ENCODE results near the gene UACA. TPM values are rescaled to one million over a fixed set of nuclear protein-coding genes. Genes with fewer than 3 reads are reported as not detected.
A peak's percentile ranks its signal among the peaks of the same experiment; 100 is the strongest.
"Not testable (repeated sequence)": the region's sequence is repeated elsewhere in the genome, so short reads cannot be mapped to it uniquely, and the experiment has no call there.

The UACA gene
- polyA plus RNA-seq, 1 of the 3 experiments (the other 2 are of a cell fraction): 35.9 TPM

DNA sequence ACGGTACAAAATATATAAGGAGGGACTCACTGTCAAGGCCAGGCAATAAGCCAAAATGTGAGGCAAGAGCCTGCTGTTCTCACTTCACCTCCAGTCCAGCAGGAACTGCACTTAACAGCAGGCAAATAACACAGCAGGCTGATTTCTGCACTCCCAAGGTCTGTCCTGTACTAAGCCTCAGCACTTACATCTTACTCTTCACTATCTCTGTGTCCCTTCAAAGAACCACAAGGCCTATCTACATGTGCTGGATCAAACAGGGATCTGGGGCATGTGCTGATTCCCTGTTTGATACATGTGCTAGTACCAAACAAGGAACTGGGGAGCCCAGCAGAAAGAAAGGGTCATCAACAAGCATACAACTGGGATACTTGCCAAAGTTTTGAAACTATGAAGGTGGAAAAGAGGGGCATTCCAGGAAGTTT lies 22.2 kb downstream of the UACA start:
- no peak overlapping the region for H3K4me3 ChIP-seq (ENCODE audit: low read depth in 2 of 2, low read length in 1 of 2)
- H4K20me1 ChIP-seq (ENCODE audit: insufficient read depth): peaks cover 63% of the 10 kb centered on the region
- no peaks in the 10 kb centered on the region for H3K27me3 ChIP-seq (ENCODE audit: insufficient read depth)
- H3K4me2 ChIP-seq: no peak overlapping the region; the same call in 1 of the 2 replicates
- no peaks in the 10 kb centered on the region; the same call in 1 of the 2 replicates for H3K9me3 ChIP-seq
- POLR2A ChIA-PET: no interaction called here
- no peak overlapping the region for H3K9ac ChIP-seq
- H3K27ac ChIP-seq (ENCODE audit: low read depth in 2 of 2, low read length in 1 of 2): peak overlapping the region; percentile 34 to 48
- peaks cover 35% of the 10 kb centered on the region for H3F3A ChIP-seq (replicated peaks; ENCODE audit: insufficient read depth)
- H3K36me3 ChIP-seq (replicated peaks in 1 of 2; ENCODE audit: control insufficient read depth in 1 of 2, insufficient read depth in 2 of 2, low read length in 1 of 2): peaks cover 0 to 24% of the 10 kb centered on the region in 2 experiments
- H3K79me2 ChIP-seq (ENCODE audit: insufficient read depth): peaks cover 100% of the 10 kb centered on the region
- TF ChIP-seq MXI1 (IDR thresholded peaks at IDR 0.05; ENCODE audit: low read depth, low read length): no peak
- TF ChIP-seq FOXJ3 (CRISPR knock-in tag; IDR thresholded peaks at IDR 0.05): no peak
- no peak for TF ChIP-seq FOXM1 (IDR thresholded peaks at IDR 0.05; ENCODE audit: low read depth)
- H2AFZ ChIP-seq (ENCODE audit: low read depth): no peak overlapping the region
- no peaks in the 10 kb centered on the region for H3K9me2 ChIP-seq
- 17% methylated on average over 1 of the region's 1 CpG for WGBS (ENCODE audit: low lambda C conversion rate)
- peaks cover 3 to 25% of the 10 kb centered on the region in 2 experiments for H3K4me1 ChIP-seq (ENCODE audit: control insufficient read depth in 1 of 2, insufficient read depth in 2 of 2, low read depth in 1 of 2, low read length in 1 of 2)
- CTCF ChIA-PET: no interaction called here
- DNase-seq: no peak

DNA sequence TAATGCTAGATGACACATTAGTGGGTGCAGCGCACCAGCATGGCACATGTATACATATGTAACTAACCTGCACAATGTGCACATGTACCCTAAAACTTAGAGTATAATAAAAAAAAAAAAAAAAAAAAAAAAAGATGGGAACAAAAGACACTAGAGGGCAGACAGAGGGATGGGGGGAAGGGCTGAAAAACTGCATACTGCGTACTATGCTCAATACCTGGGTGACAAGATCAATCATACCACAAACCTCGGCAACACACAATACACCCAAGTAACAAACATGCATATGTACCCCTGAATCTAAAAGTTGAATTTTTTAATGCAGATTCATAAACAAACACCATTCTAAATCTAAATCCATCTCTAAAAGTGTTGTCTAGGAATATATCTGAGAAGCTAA lies 28.3 kb downstream of the UACA start:
- H2AFZ ChIP-seq (ENCODE audit: low read depth); H3K9ac ChIP-seq; H3K27me3 ChIP-seq (ENCODE audit: insufficient read depth); POLR2A ChIA-PET; H3K9me2 ChIP-seq; H3K4me2 ChIP-seq; H3K4me3 ChIP-seq (ENCODE audit: low read depth in 2 of 2, low read length in 1 of 2); H3K27ac ChIP-seq (ENCODE audit: low read depth in 2 of 2, low read length in 1 of 2); H3K9me3 ChIP-seq; H3K4me1 ChIP-seq (ENCODE audit: control insufficient read depth in 1 of 2, insufficient read depth in 2 of 2, low read depth in 1 of 2, low read length in 1 of 2); DNase-seq: not testable (repeated sequence)
- Histone ChIP-seq H3K36me3 (replicated peaks in 1 of 2; ENCODE audit: control insufficient read depth in 1 of 2, insufficient read depth in 2 of 2, low read length in 1 of 2) (peaks cover 0 to 21% of the 10 kb centered on the region in 2 experiments), H3K79me2 (ENCODE audit: insufficient read depth) (peaks cover 51% of the 10 kb centered on the region), H4K20me1 (ENCODE audit: insufficient read depth) (peaks cover 35% of the 10 kb centered on the region), H3F3A (replicated peaks; ENCODE audit: insufficient read depth) (peaks cover 29% of the 10 kb centered on the region)
- 98% methylated on average over 2 of the region's 3 CpGs for WGBS (ENCODE audit: low lambda C conversion rate)
- CTCF ChIA-PET: interaction anchor here (0.9 to 2.7 kb wide), 2 partner anchors 12 to 13 kb away, joined by 3 to 7 read pairs; no protein-coding TSS in a partner anchor

GRCh38 chr15:70729164-70729563 lies 34.2 kb downstream of the UACA start:
- H3K4me2 ChIP-seq: no peak overlapping the region
- H3K79me2 ChIP-seq (ENCODE audit: insufficient read depth): peaks cover 56% of the 10 kb centered on the region
- ChIA-PET CTCF (no interaction called here), POLR2A (no interaction called here)
- H3K9me2 ChIP-seq: no peaks in the 10 kb centered on the region
- no peak overlapping the region for H3K27ac ChIP-seq (ENCODE audit: low read depth in 2 of 2, low read length in 1 of 2)
- no peak overlapping the region for H3K4me3 ChIP-seq (ENCODE audit: low read depth in 2 of 2, low read length in 1 of 2)
- DNase-seq: no peak
- H4K20me1 ChIP-seq (ENCODE audit: insufficient read depth): peaks cover 44% of the 10 kb centered on the region
- no peak for TF ChIP-seq CHD2 (IDR thresholded peaks at IDR 0.05; ENCODE audit: low read length, partially characterized antibody)
- no peak for TF ChIP-seq TEAD4 (IDR thresholded peaks at IDR 0.05; ENCODE audit: borderline replicate concordance, insufficient read depth)
- TF ChIP-seq USF1 (IDR thresholded peaks at IDR 0.05; ENCODE audit: borderline replicate concordance, low read depth): no peak
- TF ChIP-seq EZH2phosphoT487 (IDR thresholded peaks at IDR 0.05; ENCODE audit: borderline replicate concordance, low read depth): no peak
- TF ChIP-seq CTCF (IDR thresholded peaks at IDR 0.05): no peak
- no peak for TF ChIP-seq RFX5 (IDR thresholded peaks at IDR 0.05; ENCODE audit: low read length)
- TF ChIP-seq SIN3A (IDR thresholded peaks at IDR 0.05; ENCODE audit: borderline replicate concordance, low read depth, low read length): no peak
- TF ChIP-seq FOXJ3 (CRISPR knock-in tag; IDR thresholded peaks at IDR 0.05): no peak
- no peak for TF ChIP-seq EP300 (IDR thresholded peaks at IDR 0.05; ENCODE audit: borderline replicate concordance in 1 of 2, low read depth in 1 of 2, low read length in 1 of 2)
- TF ChIP-seq MXI1 (IDR thresholded peaks at IDR 0.05; ENCODE audit: low read depth, low read length): no peak
- no peak for TF ChIP-seq TAF1 (IDR thresholded peaks at IDR 0.05; ENCODE audit: borderline replicate concordance, low read depth, low read length)
- no peak for TF ChIP-seq FOSL2 (IDR thresholded peaks at IDR 0.05; ENCODE audit: borderline replicate concordance, low read depth)
- no peak for TF ChIP-seq RCOR1 (IDR thresholded peaks at IDR 0.05; ENCODE audit: low read length)
- TF ChIP-seq MEF2A (IDR thresholded peaks at IDR 0.05; ENCODE audit: borderline replicate concordance, low read depth): no peak
- no peak for TF ChIP-seq RXRA (IDR thresholded peaks at IDR 0.05; ENCODE audit: borderline replicate concordance, low read depth)
- no peak for TF ChIP-seq ELF1 (IDR thresholded peaks at IDR 0.05)
- no peak for TF ChIP-seq USF2 (IDR thresholded peaks at IDR 0.05; ENCODE audit: borderline replicate concordance, low read depth, low read length)
- no peak for TF ChIP-seq JUND (IDR thresholded peaks at IDR 0.05)
- H2AFZ ChIP-seq (ENCODE audit: low read depth): no peak overlapping the region
- WGBS (ENCODE audit: low lambda C conversion rate): 81% methylated on average over 5 of the region's 5 CpGs
- no peak overlapping the region for H3K9ac ChIP-seq
- H3K9me3 ChIP-seq: no peaks in the 10 kb centered on the region
- peaks cover 14% of the 10 kb centered on the region for H3F3A ChIP-seq (replicated peaks; ENCODE audit: insufficient read depth)
- peaks cover 2 to 10% of the 10 kb centered on the region in 2 experiments for H3K36me3 ChIP-seq (replicated peaks in 1 of 2; ENCODE audit: control insufficient read depth in 1 of 2, insufficient read depth in 2 of 2, low read length in 1 of 2)
- no peaks in the 10 kb centered on the region for H3K27me3 ChIP-seq (ENCODE audit: insufficient read depth)
- peaks cover 0 to 9% of the 10 kb centered on the region in 2 experiments; a peak in 2 of 4 replicates for H3K4me1 ChIP-seq (ENCODE audit: control insufficient read depth in 1 of 2, insufficient read depth in 2 of 2, low read depth in 1 of 2, low read length in 1 of 2)

Measured in SK-N-SH (cell line).